ENCODE data around the gene MIPEP.

GRCh38 chr13:23729531-23729930, 159.7 kb downstream of the MIPEP start:
- TF ChIP-seq, protein P1, sequence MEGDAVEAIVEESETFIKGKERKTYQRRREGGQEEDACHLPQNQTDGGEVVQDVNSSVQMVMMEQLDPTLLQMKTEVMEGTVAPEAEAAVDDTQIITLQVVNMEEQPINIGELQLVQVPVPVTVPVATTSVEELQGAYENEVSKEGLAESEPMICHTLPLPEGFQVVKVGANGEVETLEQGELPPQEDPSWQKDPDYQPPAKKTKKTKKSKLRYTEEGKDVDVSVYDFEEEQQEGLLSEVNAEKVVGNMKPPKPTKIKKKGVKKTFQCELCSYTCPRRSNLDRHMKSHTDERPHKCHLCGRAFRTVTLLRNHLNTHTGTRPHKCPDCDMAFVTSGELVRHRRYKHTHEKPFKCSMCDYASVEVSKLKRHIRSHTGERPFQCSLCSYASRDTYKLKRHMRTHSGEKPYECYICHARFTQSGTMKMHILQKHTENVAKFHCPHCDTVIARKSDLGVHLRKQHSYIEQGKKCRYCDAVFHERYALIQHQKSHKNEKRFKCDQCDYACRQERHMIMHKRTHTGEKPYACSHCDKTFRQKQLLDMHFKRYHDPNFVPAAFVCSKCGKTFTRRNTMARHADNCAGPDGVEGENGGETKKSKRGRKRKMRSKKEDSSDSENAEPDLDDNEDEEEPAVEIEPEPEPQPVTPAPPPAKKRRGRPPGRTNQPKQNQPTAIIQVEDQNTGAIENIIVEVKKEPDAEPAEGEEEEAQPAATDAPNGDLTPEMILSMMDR (conservative IDR thresholded peaks at IDR 0.05): no peak
- no peak for TF ChIP-seq EZH2 (IDR thresholded peaks at IDR 0.05; ENCODE audit: low read depth)

All from PC-9 (cell line).